WTC11 (cell line): Measurements from ENCODE around the gene KLHL28. TPM values are rescaled to one million over a fixed set of nuclear protein-coding genes. Genes with fewer than 3 reads are reported as not detected.

ENCODE experiments used
- ATAC-seq: fragments of 200-7000 bp; cut with Tn5 transposase; 2 replicates; pipeline ENCODE4 v1.10.0; 2021; ENCODE audit warnings: mild to moderate bottlenecking, moderate library complexity
- CTCF ChIA-PET: fragments of 300-600 bp; sonication (Branson Sonifier 250); formaldehyde crosslinking; loops from one replicate; lab custom pipeline; 2021; ENCODE audit warnings: antibody characterized with exemption; lab: Charles Lee
- POLR2A ChIA-PET: fragments of 350-600 bp; sonication (Branson Sonifier 250); formaldehyde crosslinking; loops from one replicate; lab custom pipeline; 2021; ENCODE audit warnings: antibody characterized with exemption; lab: Charles Lee
- DNase-seq: peaks from one replicate; pipeline ENCODE4 v3.0.0; 2021; ENCODE audit warnings: low spot score
- H3K27ac Mint-ChIP-seq: 2 replicates; pipeline ENCODE4 v1.8.0; 2021; ENCODE audit warnings: mixed read lengths
- H3K27me3 Mint-ChIP-seq: 2 replicates; pipeline ENCODE4 v1.8.0; 2021; ENCODE audit warnings: low read depth, mild to moderate bottlenecking, moderate library complexity, mixed read lengths
- H3K36me3 Mint-ChIP-seq: 2 replicates; pipeline ENCODE4 v1.8.0; 2021; ENCODE audit warnings: mixed read lengths
- H3K4me1 Mint-ChIP-seq: 2 replicates; pipeline ENCODE4 v1.8.0; 2022; ENCODE audit warnings: mixed read lengths
- H3K4me3 Mint-ChIP-seq: 2 replicates; pipeline ENCODE4 v1.8.0; 2021; ENCODE audit warnings: mild to moderate bottlenecking, moderate library complexity, mixed read lengths
- H3K9me3 Mint-ChIP-seq: 2 replicates; pipeline ENCODE4 v1.8.0; 2021; ENCODE audit warnings: mixed read lengths
- CREM ChIP-seq: sonication (generic); formaldehyde crosslinking; IDR thresholded peaks from 2 replicates; pipeline ENCODE4 v1.8.1; 2022; ENCODE audit warnings: mild to moderate bottlenecking, missing genetic modification reagents, moderate library complexity
- CTCF ChIP-seq: fragments of 200-600 bp; IDR thresholded peaks from 2 replicates; pipeline ENCODE4 v1.8.0; 2022; ENCODE audit warnings: antibody characterized with exemption
- GABPB1 ChIP-seq: sonication (generic); formaldehyde crosslinking; IDR thresholded peaks from 2 replicates; pipeline ENCODE4 v1.8.1; 2023; ENCODE audit warnings: mild to moderate bottlenecking, missing genetic modification reagents
- HMGA2 ChIP-seq: fragments of 250-450 bp; sonication (Bioruptor Pico); IDR thresholded peaks from 2 replicates; pipeline ENCODE4 v1.4.0; 2021; ENCODE audit warnings: mild to moderate bottlenecking, moderate library complexity
- NFATC4 ChIP-seq: fragments of 250-450 bp; sonication (Bioruptor Pico); IDR thresholded peaks from 2 replicates; pipeline ENCODE4 v1.9.0; 2021; ENCODE audit warnings: mild to moderate bottlenecking
- NFYB ChIP-seq: sonication (generic); formaldehyde crosslinking; conservative IDR thresholded peaks from 2 replicates; pipeline ENCODE4 v1.8.0; 2022; ENCODE audit warnings: low read depth, missing genetic modification reagents
- USF2 ChIP-seq: sonication (generic); formaldehyde crosslinking; IDR thresholded peaks from 2 replicates; pipeline ENCODE4 v1.8.1; 2023; ENCODE audit warnings: mild to moderate bottlenecking, missing genetic modification reagents, moderate library complexity
- ZMAT4 ChIP-seq: fragments of 250-450 bp; sonication (Bioruptor Pico); IDR thresholded peaks from 2 replicates; pipeline ENCODE4 v1.9.0; 2021; ENCODE audit warnings: mild to moderate bottlenecking
- ZNF396 ChIP-seq: fragments of 250-450 bp; sonication (Bioruptor Pico); IDR thresholded peaks from 2 replicates; pipeline ENCODE4 v1.8.0; 2021; ENCODE audit warnings: mild to moderate bottlenecking, moderate library complexity, borderline replicate concordance
- ZNF423 ChIP-seq: fragments of 250-450 bp; sonication (Bioruptor Pico); IDR thresholded peaks from 2 replicates; pipeline ENCODE4 v2.1.2; 2022; ENCODE audit warnings: mild to moderate bottlenecking, moderate library complexity
- ZNF512 ChIP-seq: sonication (generic); formaldehyde crosslinking; IDR thresholded peaks from 2 replicates; pipeline ENCODE4 v1.8.1; 2022; ENCODE audit warnings: missing genetic modification reagents, borderline replicate concordance
- total RNA-seq: library from RNA; stranded (reverse); gene quantifications from 3 replicates; pipeline ENCODE4 v1.2.3, GENCODE V29; 2021
- TF ChIP-seq, protein P1 (sequence below): sonication (generic); formaldehyde crosslinking; IDR thresholded peaks from 2 replicates; pipeline ENCODE4 v1.8.0; 2023; ENCODE audit warnings: missing genetic modification reagents, mild to moderate bottlenecking, borderline replicate concordance
- TF ChIP-seq, protein P2 (sequence below): fragments of 250-450 bp; sonication (Bioruptor Pico); conservative IDR thresholded peaks from 2 replicates; pipeline ENCODE4 v1.9.0; 2021; ENCODE audit warnings: mild to moderate bottlenecking
- TF ChIP-seq, protein P3 (sequence below): sonication (generic); formaldehyde crosslinking; IDR thresholded peaks from 2 replicates; pipeline ENCODE4 v1.8.1; 2023; ENCODE audit warnings: mild to moderate bottlenecking, missing genetic modification reagents, borderline replicate concordance

Gene KLHL28
- total RNA-seq, 1 experiment from 2014 or later: 9.8 TPM

DNA sequence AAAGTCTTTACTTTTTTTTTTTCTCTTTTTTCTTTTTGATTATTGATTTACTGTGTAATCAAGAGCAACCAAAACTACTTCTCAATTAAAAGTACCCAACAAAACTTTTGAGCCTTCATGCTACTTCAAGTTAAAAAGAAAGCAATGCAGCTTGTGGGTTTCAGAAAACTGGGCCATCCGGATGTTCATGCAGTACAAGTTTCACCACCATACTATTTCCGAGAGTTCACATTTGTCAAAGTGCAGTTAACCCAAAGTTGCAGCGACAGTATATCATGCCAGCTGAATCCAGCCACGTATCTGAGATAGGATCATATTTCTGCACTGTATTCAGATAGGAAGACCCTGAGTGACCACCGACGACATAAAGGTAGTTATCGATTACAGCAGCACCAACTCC is 33.0 kb downstream of the KLHL28 start:
- no peaks in the 10 kb centered on the region for H3K4me1 Mint-ChIP-seq
- CTCF ChIA-PET: no interaction called here
- H3K27ac Mint-ChIP-seq: no peak overlapping the region
- H3K4me3 Mint-ChIP-seq: no peak overlapping the region
- H3K27me3 Mint-ChIP-seq: no peaks in the 10 kb centered on the region
- H3K9me3 Mint-ChIP-seq: no peaks in the 10 kb centered on the region
- ATAC-seq: no peak
- TF ChIP-seq CREM (CRISPR knock-in tag): no peak
- no peak for TF ChIP-seq USF2 (CRISPR knock-in tag)
- TF ChIP-seq ZNF423: no peak
- TF ChIP-seq, protein P1, sequence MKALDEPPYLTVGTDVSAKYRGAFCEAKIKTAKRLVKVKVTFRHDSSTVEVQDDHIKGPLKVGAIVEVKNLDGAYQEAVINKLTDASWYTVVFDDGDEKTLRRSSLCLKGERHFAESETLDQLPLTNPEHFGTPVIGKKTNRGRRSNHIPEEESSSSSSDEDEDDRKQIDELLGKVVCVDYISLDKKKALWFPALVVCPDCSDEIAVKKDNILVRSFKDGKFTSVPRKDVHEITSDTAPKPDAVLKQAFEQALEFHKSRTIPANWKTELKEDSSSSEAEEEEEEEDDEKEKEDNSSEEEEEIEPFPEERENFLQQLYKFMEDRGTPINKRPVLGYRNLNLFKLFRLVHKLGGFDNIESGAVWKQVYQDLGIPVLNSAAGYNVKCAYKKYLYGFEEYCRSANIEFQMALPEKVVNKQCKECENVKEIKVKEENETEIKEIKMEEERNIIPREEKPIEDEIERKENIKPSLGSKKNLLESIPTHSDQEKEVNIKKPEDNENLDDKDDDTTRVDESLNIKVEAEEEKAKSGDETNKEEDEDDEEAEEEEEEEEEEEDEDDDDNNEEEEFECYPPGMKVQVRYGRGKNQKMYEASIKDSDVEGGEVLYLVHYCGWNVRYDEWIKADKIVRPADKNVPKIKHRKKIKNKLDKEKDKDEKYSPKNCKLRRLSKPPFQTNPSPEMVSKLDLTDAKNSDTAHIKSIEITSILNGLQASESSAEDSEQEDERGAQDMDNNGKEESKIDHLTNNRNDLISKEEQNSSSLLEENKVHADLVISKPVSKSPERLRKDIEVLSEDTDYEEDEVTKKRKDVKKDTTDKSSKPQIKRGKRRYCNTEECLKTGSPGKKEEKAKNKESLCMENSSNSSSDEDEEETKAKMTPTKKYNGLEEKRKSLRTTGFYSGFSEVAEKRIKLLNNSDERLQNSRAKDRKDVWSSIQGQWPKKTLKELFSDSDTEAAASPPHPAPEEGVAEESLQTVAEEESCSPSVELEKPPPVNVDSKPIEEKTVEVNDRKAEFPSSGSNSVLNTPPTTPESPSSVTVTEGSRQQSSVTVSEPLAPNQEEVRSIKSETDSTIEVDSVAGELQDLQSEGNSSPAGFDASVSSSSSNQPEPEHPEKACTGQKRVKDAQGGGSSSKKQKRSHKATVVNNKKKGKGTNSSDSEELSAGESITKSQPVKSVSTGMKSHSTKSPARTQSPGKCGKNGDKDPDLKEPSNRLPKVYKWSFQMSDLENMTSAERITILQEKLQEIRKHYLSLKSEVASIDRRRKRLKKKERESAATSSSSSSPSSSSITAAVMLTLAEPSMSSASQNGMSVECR: no peak
- TF ChIP-seq, protein P2, sequence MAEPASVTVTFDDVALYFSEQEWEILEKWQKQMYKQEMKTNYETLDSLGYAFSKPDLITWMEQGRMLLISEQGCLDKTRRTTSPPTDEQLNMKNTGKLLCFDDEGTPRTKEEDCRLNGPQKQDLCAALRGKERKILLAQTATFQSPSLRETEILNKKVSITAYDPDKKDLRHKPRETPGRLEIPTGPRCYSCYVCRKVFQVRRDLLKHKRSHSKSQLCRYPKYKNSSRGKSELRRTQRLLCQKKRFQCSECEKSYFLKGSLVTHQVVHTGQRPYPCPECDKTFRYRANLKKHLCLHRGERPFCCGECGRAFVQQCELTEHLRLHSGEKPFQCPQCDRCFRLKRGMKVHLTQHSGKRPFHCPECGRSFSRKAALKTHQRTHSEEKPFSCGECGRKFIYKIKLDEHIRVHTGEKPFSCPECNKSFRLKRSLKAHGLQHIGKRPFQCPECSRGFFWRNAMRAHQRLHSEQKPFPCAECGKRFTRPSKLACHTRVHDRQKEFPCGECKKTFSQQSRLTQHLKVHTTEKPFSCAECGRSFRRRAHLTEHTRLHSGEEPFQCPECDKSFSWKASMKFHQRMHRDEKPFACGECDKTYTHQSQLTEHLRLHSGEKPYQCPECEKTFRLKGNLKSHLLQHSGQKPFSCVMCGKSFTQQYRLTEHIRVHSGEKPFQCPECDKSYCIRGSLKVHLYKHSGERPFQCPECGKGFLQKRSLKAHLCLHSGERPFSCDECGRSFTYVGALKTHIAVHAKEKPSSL (CRISPR knock-in tag): no peak
- TF ChIP-seq ZNF512 (CRISPR knock-in tag): no peak
- TF ChIP-seq, protein P3, sequence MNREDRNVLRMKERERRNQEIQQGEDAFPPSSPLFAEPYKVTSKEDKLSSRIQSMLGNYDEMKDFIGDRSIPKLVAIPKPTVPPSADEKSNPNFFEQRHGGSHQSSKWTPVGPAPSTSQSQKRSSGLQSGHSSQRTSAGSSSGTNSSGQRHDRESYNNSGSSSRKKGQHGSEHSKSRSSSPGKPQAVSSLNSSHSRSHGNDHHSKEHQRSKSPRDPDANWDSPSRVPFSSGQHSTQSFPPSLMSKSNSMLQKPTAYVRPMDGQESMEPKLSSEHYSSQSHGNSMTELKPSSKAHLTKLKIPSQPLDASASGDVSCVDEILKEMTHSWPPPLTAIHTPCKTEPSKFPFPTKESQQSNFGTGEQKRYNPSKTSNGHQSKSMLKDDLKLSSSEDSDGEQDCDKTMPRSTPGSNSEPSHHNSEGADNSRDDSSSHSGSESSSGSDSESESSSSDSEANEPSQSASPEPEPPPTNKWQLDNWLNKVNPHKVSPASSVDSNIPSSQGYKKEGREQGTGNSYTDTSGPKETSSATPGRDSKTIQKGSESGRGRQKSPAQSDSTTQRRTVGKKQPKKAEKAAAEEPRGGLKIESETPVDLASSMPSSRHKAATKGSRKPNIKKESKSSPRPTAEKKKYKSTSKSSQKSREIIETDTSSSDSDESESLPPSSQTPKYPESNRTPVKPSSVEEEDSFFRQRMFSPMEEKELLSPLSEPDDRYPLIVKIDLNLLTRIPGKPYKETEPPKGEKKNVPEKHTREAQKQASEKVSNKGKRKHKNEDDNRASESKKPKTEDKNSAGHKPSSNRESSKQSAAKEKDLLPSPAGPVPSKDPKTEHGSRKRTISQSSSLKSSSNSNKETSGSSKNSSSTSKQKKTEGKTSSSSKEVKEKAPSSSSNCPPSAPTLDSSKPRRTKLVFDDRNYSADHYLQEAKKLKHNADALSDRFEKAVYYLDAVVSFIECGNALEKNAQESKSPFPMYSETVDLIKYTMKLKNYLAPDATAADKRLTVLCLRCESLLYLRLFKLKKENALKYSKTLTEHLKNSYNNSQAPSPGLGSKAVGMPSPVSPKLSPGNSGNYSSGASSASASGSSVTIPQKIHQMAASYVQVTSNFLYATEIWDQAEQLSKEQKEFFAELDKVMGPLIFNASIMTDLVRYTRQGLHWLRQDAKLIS (CRISPR knock-in tag): no peak
- no peak for TF ChIP-seq HMGA2
- no peak for TF ChIP-seq ZMAT4 (CRISPR knock-in tag)
- POLR2A ChIA-PET: no interaction called here
- H3K36me3 Mint-ChIP-seq: no peaks in the 10 kb centered on the region
- DNase-seq: no peak

- Mint-ChIP-seq H3K27me3 (peaks cover 20% of the 10 kb centered on the region), H3K36me3 (peaks cover 6% of the 10 kb centered on the region; the same call in 1 of the 2 replicates), H3K27ac (no peak overlapping the region), H3K4me3 (no peak overlapping the region)
- DNase-seq: no peak
- ATAC-seq: peak; percentile 43
- CTCF ChIA-PET: interaction anchor here (0.6 to 3.5 kb wide), 7 partner anchors 32 to 437 kb away, joined by 3 to 35 read pairs (median 4); partner anchors contain the start of gene MIS18BP1
- no peak for TF ChIP-seq GABPB1
- no peak for TF ChIP-seq NFATC4
- TF ChIP-seq ZNF396 (CRISPR knock-in tag): no peak
- no peak for TF ChIP-seq CTCF
- TF ChIP-seq NFYB (CRISPR knock-in tag): no peak; the same call in 1 of the 2 replicates
- TF ChIP-seq, all 79 proteins: peak for 0
- Mint-ChIP-seq H3K4me1 (peaks cover 16% of the 10 kb centered on the region), H3K9me3 (peaks cover 7% of the 10 kb centered on the region)
- POLR2A ChIA-PET: interaction anchor here (0.5 kb wide), 1 partner anchor 22 kb away, joined by 6 read pairs; no protein-coding TSS in a partner anchor
Measured at GRCh38 chr14:44914849-44915248, 46.9 kb downstream of the KLHL28 start.
